GM12865 (cell line): ENCODE measurements around the gene LRRC73.
"Not testable (repeated sequence)": the region's sequence is repeated elsewhere in the genome, so short reads cannot be mapped to it uniquely, and the experiment has no call there.

ENCODE experiments used
- DNase-seq: peaks from one replicate; pipeline ENCODE4 v3.0.0; 2010; ENCODE audit warnings: low read depth
- H3K4me3 ChIP-seq: 2 replicates; pipeline ENCODE4 v1.5.1; 2011; ENCODE audit warnings: mild to moderate bottlenecking, low read depth, low read length, control low read depth
- TF ChIP-seq, protein P1 (sequence below): IDR thresholded peaks from 2 replicates; pipeline ENCODE4 v1.5.1; 2011; ENCODE audit warnings: low read length, control low read depth, low read depth, inconsistent platforms; ENCODE audit not compliant: insufficient read depth; ENCODE audit errors: missing control alignments

The LRRC73 gene

DNA sequence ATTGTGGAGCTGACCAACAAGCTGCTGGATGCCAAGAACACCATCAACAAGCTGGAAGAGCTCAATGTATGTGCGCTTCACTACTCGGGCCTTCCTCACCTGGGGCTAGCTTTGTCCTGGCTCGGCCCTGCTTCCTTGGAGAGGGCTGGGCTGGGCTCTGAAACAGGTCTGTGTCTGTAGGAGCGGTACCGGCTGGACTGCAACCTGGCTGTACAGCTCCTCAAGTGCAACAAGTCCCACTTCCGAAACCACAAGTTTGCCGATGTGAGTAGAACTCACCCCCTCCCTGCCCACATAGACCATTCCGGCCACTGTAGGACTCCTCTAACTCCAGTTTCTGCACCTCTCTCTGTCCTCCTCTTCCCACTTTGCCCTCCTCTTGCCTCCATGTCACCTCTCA, 6.7 kb downstream of the LRRC73 start:
- no peak for DNase-seq
- TF ChIP-seq, protein P1, sequence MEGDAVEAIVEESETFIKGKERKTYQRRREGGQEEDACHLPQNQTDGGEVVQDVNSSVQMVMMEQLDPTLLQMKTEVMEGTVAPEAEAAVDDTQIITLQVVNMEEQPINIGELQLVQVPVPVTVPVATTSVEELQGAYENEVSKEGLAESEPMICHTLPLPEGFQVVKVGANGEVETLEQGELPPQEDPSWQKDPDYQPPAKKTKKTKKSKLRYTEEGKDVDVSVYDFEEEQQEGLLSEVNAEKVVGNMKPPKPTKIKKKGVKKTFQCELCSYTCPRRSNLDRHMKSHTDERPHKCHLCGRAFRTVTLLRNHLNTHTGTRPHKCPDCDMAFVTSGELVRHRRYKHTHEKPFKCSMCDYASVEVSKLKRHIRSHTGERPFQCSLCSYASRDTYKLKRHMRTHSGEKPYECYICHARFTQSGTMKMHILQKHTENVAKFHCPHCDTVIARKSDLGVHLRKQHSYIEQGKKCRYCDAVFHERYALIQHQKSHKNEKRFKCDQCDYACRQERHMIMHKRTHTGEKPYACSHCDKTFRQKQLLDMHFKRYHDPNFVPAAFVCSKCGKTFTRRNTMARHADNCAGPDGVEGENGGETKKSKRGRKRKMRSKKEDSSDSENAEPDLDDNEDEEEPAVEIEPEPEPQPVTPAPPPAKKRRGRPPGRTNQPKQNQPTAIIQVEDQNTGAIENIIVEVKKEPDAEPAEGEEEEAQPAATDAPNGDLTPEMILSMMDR, result no peak
- no peak overlapping the region for H3K4me3 ChIP-seq

DNA sequence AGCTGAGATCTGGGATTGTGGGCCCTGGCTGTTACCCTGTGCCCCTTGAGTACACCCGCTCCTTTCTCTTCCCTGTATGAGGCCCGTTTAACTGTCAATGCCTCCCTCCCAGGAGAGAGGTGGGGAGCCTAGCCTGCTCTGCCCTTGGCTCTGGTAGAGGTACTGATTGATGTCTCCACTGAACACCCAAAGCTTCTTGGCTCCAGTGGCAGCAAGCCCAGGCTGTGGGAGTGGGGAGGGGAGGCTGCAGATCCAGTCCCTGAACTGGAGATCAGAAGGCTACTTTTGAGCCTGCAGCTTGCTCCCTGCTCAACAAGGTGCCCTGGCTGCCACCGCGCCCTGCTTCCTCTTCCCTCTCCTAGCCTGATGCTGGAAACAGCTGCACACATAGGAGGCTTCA, 7.5 kb downstream of the LRRC73 start:
- H3K4me3 ChIP-seq, result no peak overlapping the region
- TF ChIP-seq, protein P1, result no peak
- DNase-seq, result no peak

DNA sequence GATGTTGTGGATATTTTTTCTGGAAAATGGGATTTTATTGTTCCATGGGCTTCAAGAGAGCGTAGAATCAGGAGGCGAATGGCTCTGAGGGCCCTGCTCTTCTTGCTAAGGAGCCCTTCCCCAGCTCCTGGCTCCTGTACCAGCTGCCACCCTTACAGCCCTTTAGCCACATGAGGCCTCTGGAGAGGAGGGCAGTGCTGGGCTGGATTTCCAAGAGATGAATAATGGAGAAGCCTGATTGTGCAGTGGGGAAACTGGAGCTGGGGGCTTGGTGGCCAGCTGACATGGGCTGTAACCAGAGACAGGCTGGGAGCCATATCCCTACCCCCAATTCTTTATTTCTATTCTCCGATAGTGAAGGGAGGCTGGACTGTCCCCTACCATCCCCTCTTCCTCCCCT, 9.2 kb downstream of the LRRC73 start:
- TF ChIP-seq, protein P1, result no peak
- no peak overlapping the region for H3K4me3 ChIP-seq
- no peak for DNase-seq

DNA sequence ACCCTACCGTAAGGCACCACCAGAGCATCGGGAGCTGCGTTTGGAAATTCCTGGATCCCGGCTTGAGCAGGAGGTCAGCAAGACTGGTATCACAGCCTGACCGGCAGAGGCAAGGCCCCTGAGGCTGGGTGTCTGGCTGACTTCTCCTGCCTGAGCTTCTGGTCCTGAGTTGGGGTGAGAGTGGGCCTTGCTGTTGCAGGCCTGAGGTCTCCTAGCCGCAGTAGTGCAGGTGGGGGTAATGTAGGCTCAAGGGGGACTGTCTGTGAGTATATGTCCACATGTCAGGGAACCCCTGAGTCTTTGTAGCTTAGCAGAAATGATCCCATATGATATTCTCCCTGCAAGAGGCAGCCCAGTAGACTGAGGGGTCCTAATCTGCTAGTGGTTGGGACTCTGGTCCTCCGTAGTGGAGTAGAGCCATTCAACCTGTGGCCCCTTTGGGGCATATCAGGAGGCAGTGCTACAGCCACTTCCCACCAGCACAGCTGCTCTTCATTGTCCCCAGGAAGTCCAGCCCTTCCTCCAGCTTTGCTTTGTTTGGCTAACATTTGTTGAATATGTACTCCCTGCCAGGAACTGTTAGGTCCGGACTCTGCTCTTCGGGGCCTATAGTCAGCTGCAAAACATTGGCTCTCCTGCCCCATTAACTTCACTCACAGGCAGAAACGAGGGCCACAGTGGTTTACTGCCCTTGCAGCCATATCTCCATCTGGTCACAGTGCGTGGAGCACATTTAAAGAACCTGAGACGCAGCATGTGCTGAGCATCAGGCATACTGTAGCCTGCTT, 10.9 kb downstream of the LRRC73 start:
- DNase-seq, result no peak
- TF ChIP-seq, protein P1, result no peak
- H3K4me3 ChIP-seq, result no peak overlapping the region

DNA sequence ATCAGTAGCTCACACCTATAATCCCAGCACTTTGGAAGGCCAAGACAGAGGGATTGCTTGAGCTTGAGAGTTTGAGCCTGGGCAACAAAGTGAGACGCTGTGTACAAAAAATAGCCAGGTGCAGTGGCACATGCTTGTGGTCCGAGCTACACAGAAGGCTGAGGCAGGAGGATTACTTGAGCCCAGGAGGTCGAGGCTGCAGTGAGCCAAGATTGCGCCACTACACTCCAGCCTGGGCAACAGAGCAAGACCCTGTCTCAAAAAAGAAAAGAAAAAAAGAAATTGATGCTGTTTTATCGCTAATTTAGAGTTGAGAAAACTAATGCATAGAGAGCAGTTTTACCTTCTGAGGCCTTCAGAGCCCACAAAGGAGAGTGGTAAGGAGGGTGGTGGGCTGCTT, 11.9 kb downstream of the LRRC73 start:
- not testable (repeated sequence) for DNase-seq, H3K4me3 ChIP-seq

DNA sequence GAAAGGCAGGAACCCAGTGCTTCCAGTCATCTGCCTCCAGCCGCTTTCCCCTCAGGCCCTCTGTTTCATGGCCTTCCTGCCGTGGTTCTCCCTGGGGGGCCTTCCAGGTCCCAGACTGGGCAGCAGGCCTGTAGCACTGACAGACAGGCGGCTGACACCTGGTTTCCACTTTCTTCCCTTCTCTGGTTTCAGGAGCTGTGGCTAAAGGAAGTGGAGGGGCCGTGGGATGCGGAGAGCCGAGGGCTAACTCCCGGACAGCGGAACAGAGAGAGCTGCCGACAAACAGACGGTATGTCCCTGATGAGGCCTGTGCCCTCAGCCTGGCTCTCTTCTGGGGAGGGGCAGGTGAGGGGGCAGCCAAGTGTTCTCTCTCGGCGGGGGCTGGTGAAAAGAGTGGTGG, 12.5 kb downstream of the LRRC73 start:
- TF ChIP-seq, protein P1, result no peak
- no peak overlapping the region for H3K4me3 ChIP-seq
- DNase-seq, result no peak

DNA sequence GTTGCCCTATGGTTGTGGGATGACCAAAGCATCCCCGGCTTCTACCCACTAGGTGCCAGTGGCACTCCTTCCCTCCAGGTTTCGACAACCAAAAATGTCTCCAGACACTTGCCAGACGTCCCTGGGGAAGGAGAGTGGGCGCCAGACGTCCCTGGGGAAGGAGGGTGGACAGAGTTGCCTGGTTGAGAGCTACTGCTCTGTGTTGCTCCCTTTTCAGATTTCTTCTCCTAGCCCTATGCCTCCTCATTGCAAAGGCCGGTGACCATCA, 13.1 kb downstream of the LRRC73 start:
- H3K4me3 ChIP-seq, result no peak overlapping the region
- no peak for DNase-seq
- TF ChIP-seq, protein P1, result no peak
